Glutamatergic neuron (in vitro differentiated cells): Measurements from ENCODE around the gene ZNF439. TPM values are rescaled to one million over a fixed set of nuclear protein-coding genes. Genes with fewer than 3 reads are reported as not detected.
A peak's percentile ranks its signal among the peaks of the same experiment; 100 is the strongest.
"Not testable (repeated sequence)": the region's sequence is repeated elsewhere in the genome, so short reads cannot be mapped to it uniquely, and the experiment has no call there.

Experiments
- DNase-seq: peaks from one replicate; pipeline ENCODE4 v3.0.0; 2022
- H3K27ac Mint-ChIP-seq: one replicate; pipeline ENCODE4 v1.8.0; 2020; ENCODE audit warnings: mild to moderate bottlenecking, mixed read lengths, inconsistent platforms; ENCODE audit not compliant: unreplicated experiment
- H3K27me3 Mint-ChIP-seq: one replicate; pipeline ENCODE4 v1.8.0; 2020; ENCODE audit warnings: mild to moderate bottlenecking, moderate library complexity, mixed read lengths, inconsistent platforms; ENCODE audit not compliant: unreplicated experiment
- H3K36me3 Mint-ChIP-seq: one replicate; pipeline ENCODE4 v1.8.0; 2020; ENCODE audit warnings: mild to moderate bottlenecking, mixed read lengths, inconsistent platforms; ENCODE audit not compliant: unreplicated experiment
- H3K4me1 Mint-ChIP-seq: one replicate; pipeline ENCODE4 v1.8.0; 2020; ENCODE audit warnings: mild to moderate bottlenecking, low read depth, mixed read lengths, inconsistent platforms; ENCODE audit not compliant: unreplicated experiment
- H3K4me3 Mint-ChIP-seq: one replicate; pipeline ENCODE4 v1.8.0; 2020; ENCODE audit warnings: mild to moderate bottlenecking, mixed read lengths, inconsistent platforms; ENCODE audit not compliant: unreplicated experiment
- H3K9me3 Mint-ChIP-seq: one replicate; pipeline ENCODE4 v1.8.0; 2020; ENCODE audit warnings: mild to moderate bottlenecking, moderate library complexity, mixed read lengths, inconsistent platforms; ENCODE audit not compliant: unreplicated experiment
- total RNA-seq: library from RNA; stranded (reverse); fragmentation: NEBNext Ultra II Directional; extraction: Animal tissue kit (Norgen Biotek cat#: 25700); gene quantifications from one replicate; pipeline ENCODE4 v1.2.1, GENCODE V29; 2021; ENCODE audit not compliant: unreplicated experiment
- TF ChIP-seq, protein P1 (sequence below): fragments of 200-600 bp; sonication (generic); IDR thresholded peaks from one replicate; pipeline ENCODE4 v1.5.0; 2021; ENCODE audit not compliant: partially characterized antibody, unreplicated experiment

The ZNF439 gene
- total RNA-seq, 1 donor from 2014 or later: 21.1 TPM

DNA sequence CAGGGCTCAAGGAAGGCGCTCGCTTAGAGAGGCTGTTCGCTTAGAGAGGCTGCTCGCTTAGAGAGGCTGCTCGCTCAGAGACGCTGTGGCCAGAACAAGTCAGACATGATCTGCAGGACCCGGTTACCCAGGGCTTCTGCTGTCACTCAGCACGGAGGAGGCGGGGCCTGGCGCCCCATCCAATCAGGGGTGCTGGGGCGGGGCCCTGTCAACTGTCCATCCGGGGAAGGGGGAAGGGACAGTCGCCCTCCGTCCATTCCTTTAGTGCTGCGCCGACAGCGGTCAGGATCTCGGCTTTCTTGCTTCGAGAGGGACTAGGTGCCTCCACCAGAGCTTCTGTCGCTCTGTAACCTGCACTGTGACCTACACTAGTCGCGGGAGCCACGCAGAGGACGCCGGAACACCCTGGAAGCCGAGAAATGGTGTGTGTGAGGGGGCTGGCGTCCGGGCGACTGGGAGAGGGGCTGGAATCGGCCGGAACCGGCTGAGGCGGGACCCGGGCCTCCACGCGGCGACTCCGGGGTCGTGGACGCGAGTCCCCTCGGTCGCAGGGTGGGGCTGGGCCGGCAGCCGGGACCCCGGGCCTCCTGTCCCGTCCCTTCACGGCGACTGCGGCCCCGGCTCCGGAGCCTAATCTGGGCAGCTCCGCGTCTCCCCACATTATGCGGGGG, 34.4 kb upstream of the ZNF439 start, which contains the start of gene ZNF440:
ZNF440 (plus strand) TSS at position 245 of the 671 bp plus-strand sequence; CDS start at position 420, 175 bp downstream.
- Mint-ChIP-seq H3K4me1 (peaks cover 5% of the 10 kb centered on the region), H3K36me3 (peaks cover 30% of the 10 kb centered on the region), H3K4me3 (peak within 1 kb of the TSS; percentile 88), H3K27me3 (peaks cover 2% of the 10 kb centered on the region), H3K27ac (peak within 1 kb of the TSS; percentile 85), H3K9me3 (peaks cover 11% of the 10 kb centered on the region)
- TF ChIP-seq, protein P1, sequence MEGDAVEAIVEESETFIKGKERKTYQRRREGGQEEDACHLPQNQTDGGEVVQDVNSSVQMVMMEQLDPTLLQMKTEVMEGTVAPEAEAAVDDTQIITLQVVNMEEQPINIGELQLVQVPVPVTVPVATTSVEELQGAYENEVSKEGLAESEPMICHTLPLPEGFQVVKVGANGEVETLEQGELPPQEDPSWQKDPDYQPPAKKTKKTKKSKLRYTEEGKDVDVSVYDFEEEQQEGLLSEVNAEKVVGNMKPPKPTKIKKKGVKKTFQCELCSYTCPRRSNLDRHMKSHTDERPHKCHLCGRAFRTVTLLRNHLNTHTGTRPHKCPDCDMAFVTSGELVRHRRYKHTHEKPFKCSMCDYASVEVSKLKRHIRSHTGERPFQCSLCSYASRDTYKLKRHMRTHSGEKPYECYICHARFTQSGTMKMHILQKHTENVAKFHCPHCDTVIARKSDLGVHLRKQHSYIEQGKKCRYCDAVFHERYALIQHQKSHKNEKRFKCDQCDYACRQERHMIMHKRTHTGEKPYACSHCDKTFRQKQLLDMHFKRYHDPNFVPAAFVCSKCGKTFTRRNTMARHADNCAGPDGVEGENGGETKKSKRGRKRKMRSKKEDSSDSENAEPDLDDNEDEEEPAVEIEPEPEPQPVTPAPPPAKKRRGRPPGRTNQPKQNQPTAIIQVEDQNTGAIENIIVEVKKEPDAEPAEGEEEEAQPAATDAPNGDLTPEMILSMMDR: no peak
- peak; percentile 98 for DNase-seq

GRCh38 chr19:11814700-11815035, 33.9 kb upstream of the ZNF439 start:
- Mint-ChIP-seq H3K27ac (peak overlapping the region; percentile 33), H3K27me3 (peaks cover 2% of the 10 kb centered on the region), H3K9me3 (peaks cover 9% of the 10 kb centered on the region), H3K4me3 (peak overlapping the region; percentile 88), H3K4me1 (peaks cover 5% of the 10 kb centered on the region), H3K36me3 (peaks cover 27% of the 10 kb centered on the region)
- DNase-seq: no peak
- TF ChIP-seq, protein P1: no peak

DNA sequence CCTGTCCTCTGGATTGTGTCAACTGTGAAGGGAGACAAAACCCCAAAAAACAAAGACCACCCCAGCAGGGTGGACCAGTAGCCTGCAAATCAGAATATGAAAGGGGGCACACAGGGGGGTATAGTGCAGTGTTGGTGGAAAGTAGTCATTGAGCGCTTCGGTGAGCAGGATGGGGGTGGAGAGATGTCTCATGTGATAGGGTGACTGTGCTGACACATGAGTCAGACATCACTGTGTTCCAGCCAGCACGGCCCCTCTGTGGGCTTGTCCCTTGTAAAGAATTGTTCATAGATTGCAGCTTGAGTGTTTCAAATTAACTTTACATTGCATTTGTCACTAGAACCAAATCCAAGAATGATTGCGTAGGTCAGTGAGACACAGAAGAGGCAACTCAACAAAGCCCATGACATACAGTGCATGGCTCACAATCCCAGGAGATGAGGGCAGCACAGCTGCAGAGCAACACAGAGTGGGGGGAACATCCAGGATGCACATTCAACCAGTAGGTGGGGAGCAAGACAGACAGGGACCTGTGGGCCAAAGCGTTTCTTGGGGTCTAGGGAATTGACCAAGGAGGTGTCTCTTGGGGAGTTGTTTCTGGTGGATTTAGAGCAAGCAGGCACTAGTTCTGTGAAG, 26.9 kb upstream of the ZNF439 start:
- TF ChIP-seq, protein P1: no peak
- H3K9me3 Mint-ChIP-seq: peaks cover 3% of the 10 kb centered on the region
- H3K36me3 Mint-ChIP-seq: peaks cover 28% of the 10 kb centered on the region
- no peaks in the 10 kb centered on the region for H3K4me1 Mint-ChIP-seq
- no peak overlapping the region for H3K4me3 Mint-ChIP-seq
- H3K27ac Mint-ChIP-seq: no peak overlapping the region
- H3K27me3 Mint-ChIP-seq: peaks cover 2% of the 10 kb centered on the region
- DNase-seq: no peak

GRCh38 chr19:11828957-11829876, 19.3 kb upstream of the ZNF439 start:
- not testable (repeated sequence) for H3K4me1 Mint-ChIP-seq

GRCh38 chr19:11832253-11832912, 16.1 kb upstream of the ZNF439 start:
- TF ChIP-seq, protein P1: no peak
- Mint-ChIP-seq H3K9me3 (peaks cover 17% of the 10 kb centered on the region), H3K4me3 (no peak overlapping the region), H3K27me3 (no peaks in the 10 kb centered on the region), H3K36me3 (peaks cover 53% of the 10 kb centered on the region), H3K4me1 (no peaks in the 10 kb centered on the region), H3K27ac (no peak overlapping the region)
- DNase-seq: no peak

More at GRCh38 chr19:11828957-11829876, 19.3 kb upstream of the ZNF439 start:
- peaks cover 12% of the 10 kb centered on the region for H3K9me3 Mint-ChIP-seq
- H3K4me3 Mint-ChIP-seq, DNase-seq, H3K27ac Mint-ChIP-seq, H3K27me3 Mint-ChIP-seq: not testable (repeated sequence)
- H3K36me3 Mint-ChIP-seq: peaks cover 60% of the 10 kb centered on the region
